ENCODE data around the gene SAMM50. TPM values are rescaled to one million over a fixed set of nuclear protein-coding genes. Genes with fewer than 3 reads are reported as not detected.

The SAMM50 gene
- total and polyA plus RNA-seq, 2 experiments from 2014 or later, result 37.8 to 73.8 TPM

DNA sequence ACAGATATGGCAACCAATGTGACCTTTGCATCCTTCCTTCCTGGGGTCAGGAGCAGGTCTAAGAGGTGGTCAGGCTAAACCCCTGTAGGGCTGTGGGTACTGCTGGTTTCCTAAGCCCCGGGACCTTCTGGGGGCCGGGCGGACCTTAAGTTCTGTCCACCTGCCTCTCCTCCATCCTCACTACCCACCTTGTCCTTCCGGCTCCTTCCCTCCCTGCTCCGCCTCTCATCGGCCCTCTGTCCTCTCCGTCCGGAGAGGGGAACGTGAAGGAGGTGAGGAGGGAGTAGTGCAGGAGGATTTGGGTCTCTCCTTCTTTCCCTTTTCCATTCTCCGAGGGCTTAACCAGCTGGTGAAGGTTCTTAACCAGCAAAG lies 40.5 kb downstream of the SAMM50 start:
- in situ Hi-C loops (cut with MboI), result loop anchor here (10.0 kb wide), 2 partner anchors 89 to 629 kb away; no protein-coding TSS in a partner anchor
- Histone ChIP-seq H3K9me3 (ENCODE audit: low read depth) (no peaks in the 10 kb centered on the region), H3K27me3 (replicated peaks; ENCODE audit: insufficient read depth) (no peaks in the 10 kb centered on the region), H3K79me2 (ENCODE audit: insufficient read depth) (0 out of 2 replicates have a peak, but pooled peaks cover 12% of the 10 kb centered on the region), H3F3A (ENCODE audit: insufficient read depth) (peaks cover 24% of the 10 kb centered on the region), H4K20me1 (ENCODE audit: insufficient read depth) (no peaks in the 10 kb centered on the region), H3K36me3 (ENCODE audit: low read depth) (peaks cover 5% of the 10 kb centered on the region; the same call in 1 of the 2 replicates), H3K9me2 (ENCODE audit: insufficient read depth) (no peaks in the 10 kb centered on the region), H2AFZ (no peak overlapping the region), H3K4me2 (ENCODE audit: unreplicated experiment) (no peak overlapping the region), H3K27ac (no peak overlapping the region), H3K9ac (no peak overlapping the region), H3K4me3 (no peak overlapping the region), H3K4me1 (ENCODE audit: insufficient read depth) (peaks cover 16% of the 10 kb centered on the region)
- no peak for DNase-seq
- 95 to 96% methylated on average over 10 of the region's 10 CpGs for WGBS, 2 experiments (ENCODE audit: low coverage in 1 of 2, low lambda C conversion rate in 2 of 2, missing lambda C conversion rate in 2 of 2)
- TF ChIP-seq EZH2 (IDR thresholded peaks at IDR 0.05; ENCODE audit: insufficient read depth, poor library complexity, severe bottlenecking) (no peak), EZH2phosphoT487 (IDR thresholded peaks at IDR 0.05; ENCODE audit: insufficient read depth, low read depth) (no peak)

DNA sequence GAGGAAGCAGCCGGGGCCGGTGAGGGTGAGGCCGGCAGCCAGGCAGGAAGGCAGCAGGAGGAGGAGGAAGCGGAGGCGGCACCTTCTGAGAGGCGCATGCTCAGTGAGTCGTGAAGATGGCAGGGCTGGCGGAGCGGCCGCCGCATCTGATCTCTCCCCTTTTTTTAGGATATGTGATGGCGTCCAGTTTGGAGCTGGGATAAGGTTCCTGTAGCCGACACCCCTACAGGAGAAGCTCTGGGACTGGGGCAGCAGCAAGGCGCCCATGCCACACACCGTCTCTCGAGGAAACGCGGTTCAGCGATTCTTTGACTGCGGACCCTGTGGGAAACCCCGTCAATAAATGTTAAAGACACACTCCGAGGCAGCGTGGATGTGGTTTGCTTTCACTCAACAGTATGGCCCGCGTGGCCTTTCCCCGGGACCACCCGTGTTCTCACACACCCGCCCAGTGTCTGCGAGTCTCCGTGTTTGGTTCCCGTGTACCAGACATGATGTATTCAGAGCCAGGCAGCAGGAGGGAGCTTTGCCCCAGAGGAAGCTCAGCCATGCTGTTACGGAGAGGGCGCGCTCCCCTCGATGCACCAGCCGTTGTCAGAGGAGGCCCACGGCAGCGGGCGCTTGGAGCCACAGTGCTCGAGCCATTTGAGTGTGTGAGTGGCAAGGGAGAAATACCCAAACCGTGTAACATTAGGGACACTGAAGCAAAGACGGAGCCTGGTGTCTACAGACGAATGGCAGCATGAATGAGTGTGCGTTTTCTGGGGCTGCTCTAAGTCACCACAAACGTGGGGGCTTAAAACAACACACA lies 41.1 kb downstream of the SAMM50 start:
- no peak for TF ChIP-seq EZH2 (IDR thresholded peaks at IDR 0.05; ENCODE audit: insufficient read depth, poor library complexity, severe bottlenecking)
- no peak for TF ChIP-seq EZH2phosphoT487 (IDR thresholded peaks at IDR 0.05; ENCODE audit: insufficient read depth, low read depth)
- Histone ChIP-seq H3K9me2 (ENCODE audit: insufficient read depth) (no peaks in the 10 kb centered on the region), H2AFZ (no peak overlapping the region), H3K9me3 (ENCODE audit: low read depth) (no peaks in the 10 kb centered on the region), H4K20me1 (ENCODE audit: insufficient read depth) (no peaks in the 10 kb centered on the region), H3K4me1 (ENCODE audit: insufficient read depth) (peaks cover 16% of the 10 kb centered on the region), H3K27ac (no peak overlapping the region), H3K36me3 (ENCODE audit: low read depth) (peaks cover 5% of the 10 kb centered on the region; the same call in 1 of the 2 replicates), H3K9ac (no peak overlapping the region), H3K4me2 (ENCODE audit: unreplicated experiment) (no peak overlapping the region), H3K79me2 (ENCODE audit: insufficient read depth) (0 out of 2 replicates have a peak, but pooled peaks cover 12% of the 10 kb centered on the region), H3F3A (ENCODE audit: insufficient read depth) (peaks cover 19% of the 10 kb centered on the region), H3K4me3 (no peak overlapping the region), H3K27me3 (replicated peaks; ENCODE audit: insufficient read depth) (no peaks in the 10 kb centered on the region)
- in situ Hi-C loops (cut with MboI), result loop anchor here (10.0 kb wide), 2 partner anchors 88 to 628 kb away; no protein-coding TSS in a partner anchor
- 91 to 92% methylated on average over 42 to 45 of the region's 45 CpGs for WGBS, 2 experiments (ENCODE audit: low coverage in 1 of 2, low lambda C conversion rate in 2 of 2, missing lambda C conversion rate in 2 of 2)
- no peak for DNase-seq

DNA sequence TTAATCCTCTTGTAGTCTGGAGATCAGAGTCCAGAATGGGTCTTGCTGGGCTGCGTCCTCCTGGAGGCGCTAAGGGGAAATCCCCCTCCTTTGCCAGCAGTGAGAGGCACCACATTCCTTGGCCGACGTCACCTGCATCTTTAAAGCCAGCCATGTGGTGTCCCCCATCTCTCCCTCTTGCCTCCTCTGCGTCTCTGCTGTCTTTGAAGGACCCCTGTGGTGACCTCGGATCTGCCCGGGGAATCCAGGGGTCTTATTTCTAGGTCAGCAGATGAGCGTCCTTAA lies 41.7 kb downstream of the SAMM50 start:
- H3K79me2 ChIP-seq (ENCODE audit: insufficient read depth), result 0 out of 2 replicates have a peak, but pooled peaks cover 12% of the 10 kb centered on the region
- no peak overlapping the region for H3K4me3 ChIP-seq
- H3K4me2 ChIP-seq (ENCODE audit: unreplicated experiment), result no peak overlapping the region
- in situ Hi-C loops (cut with MboI), result loop anchor here (10.0 kb wide), 2 partner anchors 88 to 628 kb away; no protein-coding TSS in a partner anchor
- H2AFZ ChIP-seq, result no peak overlapping the region
- H4K20me1 ChIP-seq (ENCODE audit: insufficient read depth), result no peaks in the 10 kb centered on the region
- H3K27ac ChIP-seq, result no peak overlapping the region
- no peak overlapping the region for H3K9ac ChIP-seq
- H3K4me1 ChIP-seq (ENCODE audit: insufficient read depth), result peaks cover 13% of the 10 kb centered on the region
- H3K27me3 ChIP-seq (replicated peaks; ENCODE audit: insufficient read depth), result no peaks in the 10 kb centered on the region
- H3K9me3 ChIP-seq (ENCODE audit: low read depth), result no peaks in the 10 kb centered on the region
- no peak for DNase-seq
- no peaks in the 10 kb centered on the region for H3K9me2 ChIP-seq (ENCODE audit: insufficient read depth)
- TF ChIP-seq EZH2 (IDR thresholded peaks at IDR 0.05; ENCODE audit: insufficient read depth, poor library complexity, severe bottlenecking), result no peak
- TF ChIP-seq EZH2phosphoT487 (IDR thresholded peaks at IDR 0.05; ENCODE audit: insufficient read depth, low read depth), result no peak
- WGBS, 2 experiments (ENCODE audit: low coverage in 1 of 2, low lambda C conversion rate in 2 of 2, missing lambda C conversion rate in 2 of 2), result 96 to 99% methylated on average over 8 of the region's 8 CpGs
- peaks cover 5% of the 10 kb centered on the region; the same call in 1 of the 2 replicates for H3K36me3 ChIP-seq (ENCODE audit: low read depth)
- peaks cover 13% of the 10 kb centered on the region for H3F3A ChIP-seq (ENCODE audit: insufficient read depth)

DNA sequence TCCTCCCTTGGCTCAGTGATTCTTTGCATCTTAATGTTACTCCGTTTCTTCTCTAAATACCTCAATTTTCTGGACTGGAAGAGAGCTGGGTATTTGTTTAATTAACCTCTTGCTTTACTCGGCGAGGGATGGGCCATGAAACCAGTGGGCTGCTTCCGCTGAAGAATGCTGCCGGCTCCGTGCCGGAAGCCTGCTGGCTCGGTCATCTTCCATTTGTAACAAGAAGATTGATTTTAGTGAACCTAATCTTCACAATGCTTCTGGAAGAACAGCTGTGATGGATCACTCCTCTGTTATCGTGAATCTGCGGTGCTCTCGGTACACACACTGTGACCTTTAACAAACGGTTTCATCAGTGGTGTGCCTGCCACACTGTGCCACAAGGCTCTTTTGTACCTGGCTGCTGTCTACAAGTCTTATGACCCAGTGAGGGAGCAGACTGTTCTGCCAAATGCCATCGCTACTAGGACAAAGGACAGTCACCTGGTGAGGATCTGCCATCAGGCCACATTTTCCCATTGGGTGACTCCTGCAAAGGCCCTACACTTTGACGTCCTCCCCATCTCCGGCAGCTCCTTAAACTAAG lies 43.5 kb downstream of the SAMM50 start:
- no peak overlapping the region for H2AFZ ChIP-seq
- no peaks in the 10 kb centered on the region for H3K27me3 ChIP-seq (replicated peaks; ENCODE audit: insufficient read depth)
- H3K9me3 ChIP-seq (ENCODE audit: low read depth), result no peaks in the 10 kb centered on the region
- no peak overlapping the region for H3K4me2 ChIP-seq (ENCODE audit: unreplicated experiment)
- H3K4me1 ChIP-seq (ENCODE audit: insufficient read depth), result no peaks in the 10 kb centered on the region
- H3K9ac ChIP-seq, result no peak overlapping the region
- in situ Hi-C loops (cut with MboI), result loop anchor here (10.0 kb wide), 2 partner anchors 86 to 626 kb away; no protein-coding TSS in a partner anchor
- no peaks in the 10 kb centered on the region for H3K9me2 ChIP-seq (ENCODE audit: insufficient read depth)
- H3F3A ChIP-seq (ENCODE audit: insufficient read depth), result no peaks in the 10 kb centered on the region
- DNase-seq, result no peak
- H3K27ac ChIP-seq, result no peak overlapping the region
- TF ChIP-seq EZH2phosphoT487 (IDR thresholded peaks at IDR 0.05; ENCODE audit: insufficient read depth, low read depth) (no peak), EZH2 (IDR thresholded peaks at IDR 0.05; ENCODE audit: insufficient read depth, poor library complexity, severe bottlenecking) (no peak)
- no peaks in the 10 kb centered on the region for H4K20me1 ChIP-seq (ENCODE audit: insufficient read depth)
- H3K79me2 ChIP-seq (ENCODE audit: insufficient read depth), result 0 out of 2 replicates have a peak, but pooled peaks cover 8% of the 10 kb centered on the region
- H3K36me3 ChIP-seq (ENCODE audit: low read depth), result peaks cover 5% of the 10 kb centered on the region; the same call in 1 of the 2 replicates
- 96 to 97% methylated on average over 15 of the region's 15 CpGs for WGBS, 2 experiments (ENCODE audit: low coverage in 1 of 2, low lambda C conversion rate in 2 of 2, missing lambda C conversion rate in 2 of 2)
- no peak overlapping the region for H3K4me3 ChIP-seq

Data from GM23248 (cell line).